ENCODE measurements around the gene ASTN1.

Gene ASTN1

DNA sequence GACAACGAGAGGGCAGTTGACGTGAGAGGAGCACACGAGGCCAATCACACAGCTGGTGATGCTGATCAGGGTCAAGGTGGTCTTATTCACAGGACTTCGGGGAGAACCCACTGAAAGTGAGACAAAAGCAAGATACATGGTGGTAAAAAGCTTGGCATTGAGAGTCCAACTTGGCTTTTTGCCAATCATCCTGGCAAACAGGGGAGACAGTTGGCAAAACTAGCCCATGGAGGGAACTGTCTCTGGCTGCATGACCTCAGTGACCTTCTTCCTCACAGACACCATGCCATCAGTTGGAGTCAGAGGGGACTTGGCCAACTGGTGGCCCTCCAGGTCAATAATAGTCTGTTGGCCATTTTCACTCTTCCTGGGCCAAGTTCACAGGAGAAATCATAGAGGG lies 139.9 kb downstream of the ASTN1 start:
- no peak for DNase-seq

DNA sequence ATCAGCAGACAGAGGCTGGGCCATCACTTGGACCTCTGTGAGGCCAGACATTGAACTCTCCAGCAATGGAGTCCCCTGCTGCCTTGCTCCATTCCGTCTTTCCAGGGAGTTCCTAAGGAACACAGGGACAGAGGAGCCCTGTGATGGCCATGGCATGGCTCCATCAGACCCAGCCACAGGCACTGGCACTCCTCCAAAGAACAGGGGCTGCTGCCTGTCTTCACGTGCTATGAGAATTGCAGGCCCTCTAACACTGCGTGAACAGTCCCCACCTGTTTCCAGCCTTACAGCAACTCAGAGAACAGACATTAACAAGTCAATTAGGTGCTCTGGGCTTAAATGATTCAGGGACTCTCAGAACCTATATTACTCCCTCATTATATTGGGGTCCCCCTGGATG lies 140.8 kb downstream of the ASTN1 start:
- DNase-seq = no peak

DNA sequence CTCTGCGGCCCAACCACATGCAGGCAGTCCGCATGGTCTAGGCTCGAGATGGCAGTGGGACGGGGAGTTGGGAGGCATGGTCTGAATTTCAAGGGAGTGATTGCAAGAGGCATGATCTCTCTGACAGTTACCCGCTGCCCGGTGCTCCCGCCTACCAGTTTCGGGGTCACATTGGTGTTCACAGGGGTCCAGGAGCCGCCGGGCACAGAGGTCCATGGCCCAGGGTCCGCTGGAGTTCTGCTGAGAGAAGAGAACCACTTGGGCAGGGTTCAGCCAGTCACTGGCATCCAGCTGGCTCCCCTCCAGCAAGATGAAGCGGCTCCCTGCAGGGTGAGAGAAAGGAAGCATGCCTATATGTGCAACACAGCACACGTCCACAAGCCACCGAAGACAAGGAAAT lies 141.3 kb downstream of the ASTN1 start:
- no peak for DNase-seq

DNA sequence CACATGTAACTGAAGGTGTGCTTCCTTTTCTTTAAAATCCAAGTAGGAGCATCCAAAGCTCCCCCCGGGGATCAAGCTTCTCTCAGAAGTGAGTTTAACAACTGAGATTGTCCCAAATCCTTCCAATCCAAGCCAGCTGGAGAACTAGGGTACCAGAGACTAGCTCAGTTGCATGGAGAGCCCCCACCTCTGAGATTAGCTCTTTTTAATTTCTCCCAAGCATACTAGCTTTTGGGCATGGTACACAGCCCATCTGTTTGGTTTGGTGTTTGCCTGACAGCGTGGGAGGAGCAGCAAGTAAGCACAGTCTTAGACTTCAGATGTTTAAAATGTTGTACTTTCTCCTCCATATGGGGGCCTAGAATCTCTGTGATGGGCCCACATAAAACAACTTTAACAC lies 142.8 kb downstream of the ASTN1 start:
- no peak for DNase-seq

DNA sequence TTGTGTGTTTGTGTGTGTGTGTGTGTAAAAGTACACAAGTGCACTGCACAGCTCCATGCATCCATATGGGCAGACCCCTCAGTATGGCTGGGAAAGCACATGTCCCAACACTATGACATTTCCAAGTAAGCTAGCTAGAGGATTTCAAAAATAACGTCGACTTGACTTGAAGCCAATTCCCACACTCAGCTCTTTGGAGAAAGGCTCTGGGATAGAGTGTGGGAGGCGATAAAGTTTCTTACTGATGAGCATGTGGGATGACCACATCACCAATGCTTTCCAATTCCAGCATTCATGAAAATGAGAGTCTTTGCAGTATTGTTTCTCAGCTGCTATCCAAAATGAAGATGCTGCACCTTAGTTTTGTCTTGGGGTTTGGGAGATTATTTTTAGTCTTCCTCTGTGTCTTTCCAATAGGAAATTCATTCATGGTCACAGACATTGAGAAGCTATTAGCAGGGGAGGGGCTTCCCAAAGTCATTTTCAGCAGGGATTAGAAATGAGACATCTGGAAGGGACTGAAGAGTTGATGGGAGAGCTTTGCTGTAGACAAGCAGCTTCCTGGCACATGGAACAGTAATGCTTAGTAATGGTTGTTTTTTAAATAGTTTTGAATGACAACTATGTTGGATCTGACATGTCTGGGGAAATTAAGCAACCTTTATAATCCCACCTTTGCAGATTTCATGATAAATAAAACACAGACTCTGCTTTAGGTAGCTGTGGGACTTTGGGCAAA lies 143.5 kb downstream of the ASTN1 start:
- DNase-seq = no peak

DNA sequence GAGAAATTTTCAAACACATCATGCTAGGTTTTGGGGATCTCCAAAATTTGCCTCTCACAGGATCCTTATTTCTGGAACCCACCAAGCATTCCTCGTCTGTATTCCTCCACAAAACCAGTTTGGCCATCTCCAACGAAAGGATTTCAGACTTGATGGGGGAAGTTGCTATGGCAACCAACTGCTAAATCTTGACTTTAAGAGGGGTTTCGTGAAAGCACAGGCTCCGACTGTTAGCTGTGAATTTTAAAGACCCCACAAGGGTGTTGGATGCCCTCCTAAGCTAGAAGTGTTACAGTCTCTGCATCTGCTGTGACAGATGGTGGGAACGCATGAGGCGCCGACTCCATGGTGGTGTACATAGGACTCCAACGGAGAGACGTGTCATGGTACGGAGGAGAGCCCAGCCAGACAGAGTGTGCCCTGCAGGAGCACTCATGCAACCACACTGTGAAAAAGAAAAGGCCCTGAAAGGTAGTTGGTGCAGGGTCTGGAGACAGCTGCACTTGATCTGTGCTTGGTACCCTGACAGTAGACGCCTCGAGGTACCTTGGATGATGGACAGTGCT lies 147.1 kb downstream of the ASTN1 start:
- DNase-seq = no peak

DNA sequence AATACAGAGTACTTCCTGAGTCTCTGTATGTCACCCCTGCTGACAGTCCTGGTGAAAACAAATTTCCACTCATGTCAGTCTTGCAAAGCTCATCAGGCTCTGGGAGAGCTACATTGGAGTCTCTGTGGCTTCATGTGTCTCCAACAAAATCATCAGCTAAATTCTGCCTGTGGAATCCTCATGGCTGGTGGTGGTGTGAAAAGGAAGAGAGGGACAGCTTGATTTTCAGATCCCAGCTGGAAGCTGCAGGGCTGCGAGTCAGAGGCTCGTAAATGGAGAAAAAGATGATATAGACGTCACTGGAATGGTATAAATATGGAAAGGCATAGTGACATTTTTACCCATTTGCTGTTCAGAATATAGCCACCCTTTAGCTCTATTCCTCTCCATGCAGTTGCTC lies 150.2 kb downstream of the ASTN1 start:
- DNase-seq = no peak

DNA sequence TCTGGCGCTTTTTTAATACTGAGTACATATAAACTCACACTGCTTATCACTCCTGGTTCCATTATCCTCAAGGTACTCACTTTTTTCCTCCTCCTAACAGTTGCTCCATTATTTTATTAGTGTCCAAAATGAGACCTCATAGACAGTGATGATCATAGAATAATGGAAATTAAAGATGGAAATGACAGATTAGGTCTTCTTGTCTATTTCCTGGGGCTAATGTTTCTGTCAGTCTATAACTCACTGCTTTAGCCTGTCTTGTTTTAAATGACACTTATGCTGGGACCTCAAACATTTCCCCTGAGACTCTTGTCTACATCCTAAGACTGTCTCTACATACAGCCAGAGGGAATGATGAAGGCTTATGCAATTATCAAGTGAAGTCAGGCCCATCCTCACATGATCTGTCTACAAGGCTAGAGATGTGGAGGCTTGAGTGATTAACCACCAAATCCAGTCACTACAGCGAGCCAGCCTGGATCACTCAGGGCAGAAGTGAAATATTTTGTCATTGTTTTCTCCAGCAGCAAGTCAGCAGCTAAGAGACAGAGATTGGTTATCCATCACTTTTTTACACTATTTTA lies 152.1 kb downstream of the ASTN1 start:
- DNase-seq = no peak

DNA sequence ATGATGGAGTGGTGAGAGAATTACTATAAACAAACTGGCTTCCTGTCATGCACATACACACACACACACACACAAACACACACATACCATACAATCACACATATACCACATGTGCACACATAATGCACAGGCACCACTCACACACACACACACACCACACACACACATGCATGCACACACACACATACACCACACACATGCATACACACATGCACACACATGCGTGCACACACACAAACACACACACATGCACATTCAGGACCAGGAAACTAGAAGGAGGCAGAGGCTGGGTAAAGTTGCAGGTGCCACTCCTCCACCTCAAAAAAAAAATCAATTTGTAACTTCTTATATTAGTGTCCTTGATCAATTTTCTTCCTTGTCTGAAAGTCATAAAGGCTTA lies 153.0 kb downstream of the ASTN1 start:
- DNase-seq = no peak

DNA sequence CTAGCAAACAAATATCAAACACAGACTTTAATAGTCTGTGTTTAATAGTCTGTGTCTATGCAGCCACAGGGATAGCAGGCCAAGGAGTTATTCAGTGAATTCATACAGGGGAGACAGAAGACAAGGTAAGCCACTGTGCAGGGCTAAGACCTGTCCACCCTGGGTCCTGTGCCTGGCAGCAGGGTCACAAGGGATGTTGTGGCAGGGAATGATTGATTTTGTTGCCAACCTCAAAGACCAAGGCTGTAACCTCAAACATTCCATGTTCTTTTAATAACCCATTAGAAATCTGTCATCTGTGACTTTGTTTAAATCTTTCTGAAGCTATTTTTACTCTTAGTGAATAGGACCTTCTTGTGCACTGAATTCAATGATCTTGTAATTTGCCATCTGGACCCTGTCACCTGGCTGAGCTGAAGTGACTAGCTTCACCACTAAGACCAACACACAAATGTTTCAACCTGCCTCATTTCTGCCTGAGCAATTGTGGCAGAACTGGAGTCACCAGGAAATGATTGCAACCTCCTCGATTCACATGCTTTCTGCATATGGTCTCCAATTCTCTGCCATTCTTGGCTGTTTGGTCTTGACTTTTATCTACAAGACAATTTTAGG lies 154.2 kb downstream of the ASTN1 start:
- DNase-seq = no peak

DNA sequence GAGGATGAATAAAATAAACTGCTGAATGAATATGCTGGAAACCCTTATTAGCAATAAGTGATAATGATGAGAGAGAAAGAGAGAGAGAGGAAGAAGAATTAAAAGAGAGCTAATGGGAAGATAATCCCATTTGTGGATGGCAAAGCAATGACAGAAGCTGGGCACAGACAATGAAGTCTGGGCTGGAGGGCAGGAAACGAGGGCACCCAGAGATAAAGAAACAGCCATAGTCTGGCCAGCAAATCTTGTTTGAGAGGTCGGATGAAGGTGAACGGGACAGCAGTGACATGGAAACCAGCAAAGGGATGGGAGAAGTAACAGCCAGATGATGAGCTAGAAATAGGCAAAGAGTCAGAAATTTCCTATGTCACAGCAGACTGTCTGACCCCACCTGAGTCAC lies 155.9 kb downstream of the ASTN1 start:
- DNase-seq = no peak

DNA sequence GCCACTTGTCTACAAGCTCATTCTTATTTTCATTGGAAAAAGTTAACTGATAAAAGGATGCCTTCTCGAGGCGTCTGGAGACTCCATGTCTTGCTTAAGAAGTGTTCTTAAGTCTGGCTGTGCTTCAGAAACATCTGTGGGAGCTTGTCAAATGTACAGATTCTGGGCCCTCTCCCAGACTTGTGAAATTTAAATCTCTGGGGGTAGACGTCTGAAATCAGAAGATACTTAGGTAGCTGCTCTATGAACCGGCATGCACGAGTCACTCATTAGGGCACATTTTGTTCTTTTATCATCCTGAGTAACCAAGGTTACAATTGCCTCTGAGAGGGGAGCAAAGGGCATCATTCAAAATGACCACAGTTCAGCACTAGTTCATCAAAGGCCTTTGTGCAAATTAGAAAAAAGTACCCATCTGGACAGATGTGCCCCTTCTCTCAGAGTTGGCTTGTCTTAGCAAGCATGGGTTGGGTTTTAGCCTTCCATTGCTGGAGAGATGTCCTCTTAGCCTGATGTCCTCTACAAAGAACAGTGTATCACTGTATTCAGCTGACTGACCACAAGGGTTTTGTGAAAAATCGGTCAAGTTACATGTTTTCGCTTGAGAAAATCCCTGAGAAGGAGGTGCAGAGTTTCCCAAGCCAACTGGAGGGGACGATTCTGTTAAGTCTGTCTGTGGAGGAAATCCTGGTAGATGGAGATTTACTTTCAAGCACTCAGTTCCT lies 156.9 kb downstream of the ASTN1 start:
- no peak for DNase-seq

DNA sequence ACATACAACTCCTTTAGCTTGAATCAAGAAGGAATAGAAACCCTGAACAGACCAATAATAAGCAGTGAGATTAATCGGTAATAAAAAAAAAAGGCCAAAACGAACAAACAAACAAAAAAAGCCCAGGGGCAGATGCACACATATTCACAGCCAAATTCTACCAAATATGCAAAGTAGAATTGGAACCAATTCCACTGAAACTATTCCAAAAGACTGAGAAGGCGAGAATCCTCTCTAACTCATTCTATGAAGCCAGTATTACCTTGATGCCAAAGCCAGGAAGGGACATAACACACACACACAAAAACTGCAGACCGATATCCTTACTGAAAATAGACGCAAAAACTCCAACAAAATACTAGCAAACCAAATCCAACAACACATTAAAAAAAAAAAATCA lies 161.6 kb downstream of the ASTN1 start:
- DNase-seq = no peak

DNA sequence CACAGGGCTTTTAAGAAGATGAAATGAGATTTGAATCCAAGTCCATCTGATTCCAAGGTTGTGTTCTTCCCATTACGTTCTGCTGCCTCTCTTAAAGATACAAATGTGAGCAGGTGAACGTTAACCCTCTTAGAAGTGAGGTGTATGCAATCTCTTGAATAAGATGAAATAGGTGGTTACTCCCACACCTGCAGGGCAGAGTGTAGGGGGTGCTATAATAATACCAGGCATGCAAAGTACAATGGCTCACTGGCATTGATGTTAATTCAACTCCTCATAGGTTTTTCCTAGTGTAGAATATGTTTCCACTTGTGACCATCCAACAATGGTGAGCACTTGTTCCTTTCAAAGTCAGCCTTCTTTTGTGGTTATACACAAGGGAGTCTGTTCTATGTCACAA lies 163.0 kb downstream of the ASTN1 start:
- DNase-seq = no peak

DNA sequence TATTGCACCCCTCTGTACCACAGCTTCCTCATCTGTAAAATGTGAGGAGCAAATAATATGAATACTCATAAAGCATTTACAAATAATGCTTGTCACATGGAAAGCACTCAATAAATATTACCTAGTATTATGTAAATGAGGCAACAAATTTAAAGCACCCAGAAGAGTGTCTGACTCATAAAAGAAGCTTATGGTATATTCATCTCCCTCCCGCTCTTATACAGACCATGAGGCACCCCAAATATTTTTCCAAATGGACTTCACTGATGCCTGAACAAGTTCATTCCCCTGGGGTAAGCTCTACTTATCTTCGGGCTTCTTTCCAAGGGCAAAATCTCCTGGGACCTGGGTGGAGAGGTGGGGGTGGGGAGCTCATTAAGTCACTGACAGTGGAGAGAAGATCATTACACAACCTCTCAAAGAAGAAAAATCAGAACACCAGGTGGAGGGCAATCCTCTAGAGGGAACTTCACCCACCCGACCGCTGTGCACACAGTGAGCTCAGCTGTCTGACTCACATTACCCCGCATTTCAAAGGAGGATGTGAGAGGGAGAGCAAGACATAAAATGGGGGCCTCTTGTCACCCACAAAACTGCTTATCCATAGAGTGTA lies 166.2 kb downstream of the ASTN1 start:
- no peak for DNase-seq

DNA sequence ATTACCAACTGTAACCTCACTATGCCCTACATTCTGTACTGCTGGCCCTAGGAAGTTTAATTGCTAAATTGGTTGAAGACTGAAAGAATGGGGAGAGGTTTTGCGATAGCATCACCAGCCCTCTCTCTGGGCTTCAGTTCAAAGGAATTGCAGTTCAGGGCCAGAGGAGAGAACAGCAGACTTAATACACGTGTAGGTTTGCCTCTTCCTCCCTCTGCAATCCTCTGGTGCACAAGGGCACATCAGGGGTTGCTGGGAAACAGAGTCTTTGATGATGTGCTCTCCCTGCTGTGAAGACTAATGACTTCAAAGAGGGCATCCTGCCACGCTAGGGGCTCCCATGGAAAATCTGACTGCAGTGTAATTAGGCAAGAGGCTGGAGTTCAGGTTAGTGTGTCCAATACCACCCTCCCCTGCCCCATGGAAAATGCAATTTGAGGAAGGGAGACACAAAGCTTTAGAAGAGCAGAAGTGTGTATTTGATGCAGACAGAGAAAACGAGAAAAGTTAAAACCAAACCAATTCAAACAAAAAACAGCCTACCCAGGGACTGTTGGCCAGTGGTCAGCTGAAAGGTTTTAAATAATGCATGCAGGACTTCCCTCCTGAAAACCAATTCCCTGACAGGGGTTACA lies 167.9 kb downstream of the ASTN1 start:
- DNase-seq = no peak

DNA sequence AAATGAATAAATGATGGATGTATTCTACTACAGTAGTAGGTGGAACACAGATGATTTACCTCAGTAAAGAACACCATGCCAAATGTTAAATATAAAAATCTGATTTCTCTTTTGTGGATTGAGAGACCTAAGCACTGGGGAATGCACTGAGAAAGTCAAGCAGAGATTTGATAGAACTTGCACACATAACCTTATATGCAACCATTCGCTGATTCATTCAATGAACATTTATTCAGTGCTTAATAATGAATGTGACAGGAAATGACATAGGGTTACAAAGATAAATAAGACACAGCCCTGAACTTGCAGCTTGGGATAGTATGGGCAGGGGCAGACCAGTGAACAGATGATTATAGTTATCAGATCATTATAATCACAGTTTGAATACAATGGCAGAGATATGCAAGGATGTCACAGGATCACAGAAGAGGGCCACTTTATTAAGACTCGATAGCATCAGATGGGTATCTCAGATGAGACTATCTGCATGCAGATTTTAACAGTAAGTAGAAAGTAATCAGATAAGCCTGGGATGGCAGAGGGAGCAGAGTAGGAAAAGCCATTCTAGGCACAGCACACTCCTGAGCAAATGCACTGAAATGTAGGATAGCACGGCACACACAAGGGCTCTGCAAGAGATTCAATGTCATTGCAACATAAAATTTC lies 169.4 kb downstream of the ASTN1 start:
- no peak for DNase-seq

DNA sequence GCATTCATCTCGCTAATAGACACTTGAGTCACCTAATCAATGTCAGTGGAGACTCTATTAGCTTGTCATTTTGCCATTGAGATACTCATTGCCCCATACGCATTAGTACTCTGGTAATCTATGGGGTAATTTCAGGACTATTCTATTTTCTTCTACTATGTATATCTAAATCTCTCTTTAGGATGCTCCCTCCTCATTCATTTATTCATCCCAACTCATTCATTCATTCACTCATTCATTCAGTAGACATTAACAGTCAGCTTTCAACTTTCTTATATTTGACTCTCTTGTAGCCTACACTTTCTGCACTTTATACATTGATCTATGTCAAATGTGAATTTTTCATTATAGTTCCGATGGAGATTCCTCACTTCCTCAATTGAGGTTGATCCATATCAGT lies 170.9 kb downstream of the ASTN1 start:
- no peak for DNase-seq

DNA sequence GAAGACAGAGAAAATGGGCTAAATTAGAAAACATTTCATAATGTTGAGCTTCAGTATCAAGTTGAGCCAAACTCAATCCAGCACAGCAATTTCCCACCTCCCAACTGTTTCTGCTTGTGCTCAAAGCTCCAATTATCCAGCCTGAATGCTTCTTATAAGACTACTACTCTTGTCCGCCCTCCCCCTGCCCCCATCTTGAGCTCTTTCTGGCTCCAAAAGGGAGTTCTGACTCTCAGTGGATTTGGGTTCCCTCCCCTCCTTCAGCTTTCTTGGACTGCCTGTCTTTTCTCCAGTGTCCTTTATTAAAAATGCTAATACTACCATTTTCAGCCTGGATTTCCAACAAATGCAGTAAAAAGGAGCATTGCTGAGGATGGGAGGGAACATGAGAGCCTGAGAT lies 174.8 kb downstream of the ASTN1 start:
- DNase-seq = no peak

DNA sequence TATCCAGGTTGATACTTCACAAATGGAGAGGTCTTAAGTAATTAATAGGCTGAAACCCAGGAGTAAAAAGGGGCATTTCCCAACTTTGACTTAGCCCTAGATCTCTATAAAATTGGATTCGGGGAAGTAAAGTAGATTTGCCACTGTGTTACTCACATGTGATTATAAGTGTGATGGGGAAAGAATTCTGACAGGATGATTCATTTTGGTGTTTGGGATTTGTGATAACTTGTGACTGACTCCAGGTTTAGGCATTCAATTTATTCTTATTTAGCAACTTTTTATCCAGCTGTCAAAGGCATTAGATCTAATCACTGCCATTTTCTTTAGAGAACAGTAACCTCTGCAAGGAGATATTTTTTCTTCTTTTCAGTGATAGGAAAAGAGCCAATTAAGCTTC lies 175.5 kb downstream of the ASTN1 start:
- DNase-seq = no peak

DNA sequence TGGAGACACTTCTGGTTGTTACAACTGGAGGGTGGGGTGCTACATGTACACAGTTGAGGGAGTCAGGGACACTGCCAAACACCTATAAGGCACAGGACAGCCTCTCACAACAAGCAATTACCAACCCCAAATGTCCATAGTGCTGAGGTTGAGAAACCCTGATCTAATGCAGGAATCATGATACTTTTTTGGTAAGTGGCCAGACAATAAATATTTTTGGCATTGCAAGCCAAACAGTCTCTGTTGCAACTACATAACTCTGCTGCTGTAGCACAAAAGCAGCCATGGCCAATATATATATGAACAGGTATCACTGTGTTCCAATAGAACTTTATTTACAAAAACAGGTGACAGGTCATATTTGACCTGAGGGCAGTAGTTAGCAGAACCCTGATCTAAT lies 177.5 kb downstream of the ASTN1 start:
- no peak for DNase-seq

DNA sequence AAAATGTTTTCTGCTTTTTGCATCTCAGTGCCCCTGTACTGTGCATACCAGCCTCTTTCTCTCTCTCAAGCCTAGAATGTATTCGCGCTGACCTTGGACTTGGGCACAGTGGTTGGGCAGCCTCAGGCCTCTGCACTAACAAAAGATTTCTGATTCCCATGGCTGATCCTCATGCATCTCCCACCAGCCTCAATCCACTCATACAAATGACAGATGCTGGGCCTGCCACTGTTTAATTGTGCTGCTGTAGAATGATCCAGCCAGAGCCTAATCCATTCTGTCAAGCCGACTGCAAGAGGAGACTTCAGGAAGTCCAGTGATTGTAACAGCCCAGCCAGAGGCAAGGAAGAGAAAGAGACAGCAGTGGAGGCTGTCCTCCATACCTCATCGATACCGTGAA lies 180.8 kb downstream of the ASTN1 start:
- no peak for DNase-seq
